ENCODE data around the gene FOXP1. TPM values are rescaled to one million over a fixed set of nuclear protein-coding genes. Genes with fewer than 3 reads are reported as not detected.

Gene FOXP1
- total RNA-seq, 1 experiment from 2014 or later: 22.1 TPM

DNA sequence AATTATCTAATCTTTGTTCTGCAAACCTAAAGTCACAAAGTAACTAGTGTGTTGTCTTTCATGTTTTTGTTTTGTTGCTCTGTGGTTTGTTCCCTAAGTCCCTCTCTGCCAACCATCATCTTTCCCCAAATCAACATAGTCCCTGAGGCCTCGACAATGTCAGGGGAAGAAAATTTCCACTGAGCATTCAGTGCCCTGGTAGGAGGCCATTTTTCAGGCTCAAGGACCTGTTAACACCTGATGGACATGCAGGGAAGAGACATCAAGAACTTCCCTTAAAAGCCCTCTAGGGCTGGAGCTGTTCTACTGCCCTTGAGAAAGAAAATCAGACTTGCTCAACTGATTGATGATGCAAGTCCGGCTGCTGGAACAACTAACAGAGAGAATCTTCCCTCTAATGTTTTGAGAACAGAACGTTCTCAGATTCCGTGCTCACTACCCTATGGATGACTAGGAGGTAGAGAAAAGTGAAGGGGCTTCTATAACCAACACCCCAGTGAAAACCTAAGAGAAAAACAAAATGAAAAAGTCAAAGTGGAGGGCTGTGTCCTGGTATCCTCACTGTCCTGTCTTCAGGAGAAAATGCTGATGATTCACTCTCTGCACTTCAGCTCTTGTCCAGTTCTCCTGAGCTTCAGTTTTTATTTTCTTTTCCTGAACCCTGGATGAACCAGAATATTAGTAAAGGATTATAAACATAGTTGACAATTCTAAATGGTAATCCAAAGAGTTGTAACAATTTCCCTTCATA is 373.1 kb downstream of the FOXP1 start:
- no peaks in the 10 kb centered on the region for H3K27me3 ChIP-seq (replicated peaks)
- H3K36me3 ChIP-seq: no peaks in the 10 kb centered on the region
- H3K9me3 ChIP-seq (replicated peaks): no peaks in the 10 kb centered on the region
- H3K4me1 ChIP-seq (replicated peaks): peaks cover 31% of the 10 kb centered on the region
- H3K27ac ChIP-seq: no peak overlapping the region
- H3K4me3 ChIP-seq: no peak overlapping the region
- DNase-seq (ENCODE audit: low read depth in 1 of 2, low spot score in 2 of 2): no peak

DNA sequence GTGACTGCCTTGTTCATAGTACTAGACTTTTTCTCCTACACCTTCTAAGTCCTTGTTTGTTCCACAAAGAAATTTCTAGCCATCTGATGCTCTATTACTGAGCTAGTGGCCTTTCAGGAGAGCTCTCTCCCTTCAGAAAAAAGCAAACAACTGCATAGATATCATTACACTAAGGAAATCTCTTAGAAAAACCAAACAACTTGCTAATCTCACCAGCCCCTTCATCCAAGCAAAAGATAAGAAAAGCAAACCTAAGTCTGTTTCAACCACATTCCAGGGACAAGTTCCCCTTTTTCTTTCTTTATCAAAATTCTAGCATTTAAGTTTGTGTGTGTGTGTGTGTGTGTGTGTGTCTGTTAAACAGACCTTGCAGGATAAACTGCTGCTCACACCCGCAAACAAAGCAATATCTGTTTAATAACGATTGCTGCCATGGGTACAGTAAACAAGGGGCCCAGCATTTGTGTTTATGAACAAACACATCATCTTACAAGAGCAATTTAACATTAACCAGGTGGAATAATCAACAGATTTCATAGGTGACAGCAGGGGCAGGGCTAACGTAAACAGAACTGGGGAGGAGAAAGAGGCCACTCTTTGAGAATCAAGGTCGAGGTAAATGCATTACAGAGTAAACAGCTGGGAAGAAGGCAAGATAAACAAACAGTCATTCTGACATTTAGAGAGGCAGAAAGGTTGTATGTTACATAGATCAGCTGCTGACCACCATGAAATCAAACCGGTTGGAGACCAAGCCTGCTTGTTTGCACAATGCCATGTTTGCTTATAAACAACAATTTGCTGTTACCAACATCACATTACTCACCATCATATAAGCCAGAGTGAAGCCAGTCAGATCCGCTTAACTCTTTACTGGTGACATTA is 375.1 kb downstream of the FOXP1 start:
- H3K27me3 ChIP-seq (replicated peaks): no peaks in the 10 kb centered on the region
- peak overlapping the region; percentile 48 for H3K27ac ChIP-seq
- H3K9me3 ChIP-seq (replicated peaks): no peaks in the 10 kb centered on the region
- peaks cover 31% of the 10 kb centered on the region for H3K4me1 ChIP-seq (replicated peaks)
- no peaks in the 10 kb centered on the region for H3K36me3 ChIP-seq
- peak; percentile 51 to 56 for DNase-seq (ENCODE audit: low read depth in 1 of 2, low spot score in 2 of 2)
- H3K4me3 ChIP-seq: no peak overlapping the region

DNA sequence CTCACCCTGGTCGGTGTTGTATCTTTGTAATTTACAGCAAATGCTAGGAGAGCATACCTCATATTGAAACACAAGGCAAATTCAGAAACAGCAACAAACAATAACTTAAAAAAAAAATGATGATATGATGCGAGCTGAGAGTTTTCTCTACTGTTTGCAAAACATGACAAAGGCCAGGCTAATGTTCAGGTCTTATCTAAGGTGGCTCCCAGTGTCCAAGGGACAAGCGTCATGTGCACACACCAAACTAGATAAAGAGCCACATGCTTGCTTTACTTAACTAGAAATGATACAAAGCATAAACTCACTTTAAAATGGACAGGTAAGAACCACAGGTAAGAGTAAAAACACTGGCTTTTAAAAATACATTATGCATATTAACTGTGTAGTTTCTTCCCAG is 375.9 kb downstream of the FOXP1 start:
- H3K36me3 ChIP-seq: no peaks in the 10 kb centered on the region
- DNase-seq (ENCODE audit: low read depth in 1 of 2, low spot score in 2 of 2): no peak
- H3K4me1 ChIP-seq (replicated peaks): peaks cover 31% of the 10 kb centered on the region
- H3K27ac ChIP-seq: no peak overlapping the region
- no peaks in the 10 kb centered on the region for H3K9me3 ChIP-seq (replicated peaks)
- H3K4me3 ChIP-seq: no peak overlapping the region
- H3K27me3 ChIP-seq (replicated peaks): no peaks in the 10 kb centered on the region

DNA sequence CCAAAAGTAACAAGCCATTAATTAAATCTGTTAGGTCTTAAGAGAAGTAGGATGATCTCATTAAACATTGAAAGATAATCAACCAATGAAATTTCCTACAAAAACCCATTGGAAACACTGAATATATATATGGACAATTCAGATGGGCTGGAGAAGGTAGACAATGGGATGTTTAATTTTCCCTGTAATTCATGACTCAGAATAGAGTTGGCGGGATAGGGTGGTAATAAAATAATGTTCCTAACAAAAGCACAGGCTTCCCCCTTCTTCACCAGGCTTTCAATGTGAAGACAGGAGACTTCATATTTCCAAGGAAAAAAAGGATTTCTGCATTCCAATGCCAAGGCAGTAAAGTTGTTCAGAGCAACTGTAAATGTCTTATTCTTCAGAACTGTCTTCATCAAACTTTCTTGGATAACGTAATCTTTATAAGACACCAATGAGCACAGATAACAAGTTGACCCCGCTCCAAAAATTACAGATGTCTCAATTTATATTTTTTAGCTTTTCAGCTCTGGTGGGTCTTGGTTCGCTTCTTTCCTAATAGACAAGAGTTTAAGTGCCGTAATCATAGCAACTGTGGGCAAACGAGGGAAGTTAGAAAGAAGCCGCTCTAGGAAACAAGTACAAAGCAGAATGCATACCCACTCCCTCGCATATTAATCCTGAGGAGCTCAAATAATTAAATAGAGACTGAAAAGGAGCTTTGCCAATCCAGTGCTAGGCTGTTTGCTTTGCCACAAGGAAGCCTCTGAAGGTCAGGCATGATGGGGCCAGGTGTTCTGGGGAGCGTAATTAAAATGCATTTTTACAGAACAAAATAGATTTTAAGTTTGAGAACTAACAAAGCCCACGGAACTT is 377.0 kb downstream of the FOXP1 start:
- no peak overlapping the region for H3K27ac ChIP-seq
- peaks cover 31% of the 10 kb centered on the region for H3K4me1 ChIP-seq (replicated peaks)
- H3K4me3 ChIP-seq: no peak overlapping the region
- no peaks in the 10 kb centered on the region for H3K27me3 ChIP-seq (replicated peaks)
- H3K9me3 ChIP-seq (replicated peaks): no peaks in the 10 kb centered on the region
- no peaks in the 10 kb centered on the region for H3K36me3 ChIP-seq
- DNase-seq (ENCODE audit: low read depth in 1 of 2, low spot score in 2 of 2): peak in 1 of 2 experiments; percentile 16

DNA sequence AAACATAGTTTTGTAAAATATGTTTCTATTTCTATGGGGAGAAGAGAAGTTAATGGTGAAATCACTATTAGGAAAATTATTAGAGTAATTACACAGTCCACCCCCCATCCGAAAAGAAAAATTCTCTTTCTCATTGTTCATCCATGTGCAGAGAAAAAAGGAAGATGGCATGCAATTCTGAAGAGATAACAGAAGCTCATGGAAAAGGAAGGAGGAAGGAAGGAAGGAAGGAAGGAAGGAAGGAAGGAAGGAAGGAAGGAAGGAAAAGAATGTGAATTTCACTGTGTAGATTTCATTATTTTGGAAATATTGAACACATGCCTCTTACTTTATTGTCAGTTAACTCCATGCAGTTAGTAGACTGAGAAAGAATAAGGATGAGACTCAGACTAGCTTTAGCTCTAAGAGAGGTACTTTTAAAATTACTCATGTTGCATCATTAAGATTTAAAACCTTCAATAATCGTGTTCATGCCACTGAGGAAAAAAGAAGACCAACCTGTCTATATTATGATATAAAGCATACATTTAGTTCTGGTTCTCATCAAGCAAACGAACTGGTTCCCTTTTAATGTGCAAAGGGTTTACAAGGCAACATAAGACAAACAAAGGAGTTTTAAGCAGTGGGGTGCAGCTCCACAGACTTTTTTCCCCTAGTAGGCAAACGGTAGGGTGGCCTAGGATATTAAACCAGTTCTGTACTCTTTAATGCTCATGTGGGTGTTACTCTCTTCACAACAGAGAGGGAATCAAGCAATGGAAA is 379.6 kb downstream of the FOXP1 start:
- DNase-seq (ENCODE audit: low read depth in 1 of 2, low spot score in 2 of 2): no peak
- no peaks in the 10 kb centered on the region for H3K9me3 ChIP-seq (replicated peaks)
- no peaks in the 10 kb centered on the region for H3K36me3 ChIP-seq
- no peak overlapping the region for H3K27ac ChIP-seq
- no peaks in the 10 kb centered on the region for H3K27me3 ChIP-seq (replicated peaks)
- peaks cover 20% of the 10 kb centered on the region for H3K4me1 ChIP-seq (replicated peaks)
- H3K4me3 ChIP-seq: no peak overlapping the region

DNA sequence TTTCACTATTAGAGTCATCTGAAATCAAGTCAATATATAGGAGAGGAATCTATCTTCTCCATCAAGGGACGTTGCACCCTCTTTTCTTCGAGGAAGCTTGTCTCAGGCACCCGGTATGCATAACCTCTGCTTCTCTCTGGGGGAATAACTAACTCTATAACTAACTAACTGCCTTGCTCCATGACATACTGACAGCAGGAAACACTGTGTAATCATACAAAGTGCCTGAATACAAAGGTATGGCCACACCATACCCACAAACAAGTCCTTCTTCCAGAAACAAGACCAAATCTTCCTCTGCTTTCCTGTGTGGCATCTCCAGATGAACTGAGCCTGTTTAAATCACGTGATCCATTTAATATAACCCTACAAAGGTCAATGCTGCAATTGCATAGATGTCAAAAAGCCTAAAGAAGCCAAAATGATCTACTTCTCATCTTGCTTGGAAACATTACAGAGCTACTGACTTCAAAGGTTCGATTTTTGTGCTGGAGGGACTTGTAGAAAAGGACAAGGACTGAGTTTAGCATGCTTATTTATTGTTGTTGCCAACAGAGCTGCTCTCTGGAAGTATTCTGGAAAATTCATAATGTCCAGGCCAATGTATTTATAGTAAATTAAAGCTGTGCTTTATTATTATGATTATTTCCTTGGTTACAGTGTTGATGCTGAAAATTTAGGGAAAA is 380.5 kb downstream of the FOXP1 start:
- Histone ChIP-seq H3K4me3 (no peak overlapping the region), H3K4me1 (replicated peaks) (peaks cover 11% of the 10 kb centered on the region), H3K9me3 (replicated peaks) (no peaks in the 10 kb centered on the region), H3K36me3 (no peaks in the 10 kb centered on the region), H3K27me3 (replicated peaks) (no peaks in the 10 kb centered on the region), H3K27ac (no peak overlapping the region)
- no peak for DNase-seq (ENCODE audit: low read depth in 1 of 2, low spot score in 2 of 2)

DNA sequence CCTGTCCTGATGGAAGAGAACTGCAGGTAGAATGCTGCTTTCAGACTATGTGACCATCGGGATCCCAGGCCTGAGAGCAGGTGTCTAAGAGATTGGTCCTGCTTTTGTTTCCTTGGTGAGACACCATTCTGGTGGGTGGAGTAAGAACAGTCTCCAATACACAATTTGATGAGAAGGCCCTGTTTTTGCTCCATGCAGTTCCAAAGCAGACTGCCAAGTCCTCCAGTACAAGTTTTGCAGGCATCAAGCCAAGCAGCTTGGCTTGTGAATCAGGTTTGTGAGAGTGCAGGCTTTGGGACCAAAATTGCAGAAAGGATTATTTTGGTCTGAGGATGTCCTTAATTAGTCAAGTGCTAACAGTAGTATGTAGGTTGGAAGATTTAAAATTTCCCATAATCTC is 381.6 kb downstream of the FOXP1 start:
- no peak for DNase-seq (ENCODE audit: low read depth in 1 of 2, low spot score in 2 of 2)
- Histone ChIP-seq H3K27me3 (replicated peaks) (no peaks in the 10 kb centered on the region), H3K4me1 (replicated peaks) (peaks cover 9% of the 10 kb centered on the region), H3K9me3 (replicated peaks) (no peaks in the 10 kb centered on the region), H3K27ac (no peak overlapping the region), H3K4me3 (no peak overlapping the region), H3K36me3 (no peaks in the 10 kb centered on the region)

DNA sequence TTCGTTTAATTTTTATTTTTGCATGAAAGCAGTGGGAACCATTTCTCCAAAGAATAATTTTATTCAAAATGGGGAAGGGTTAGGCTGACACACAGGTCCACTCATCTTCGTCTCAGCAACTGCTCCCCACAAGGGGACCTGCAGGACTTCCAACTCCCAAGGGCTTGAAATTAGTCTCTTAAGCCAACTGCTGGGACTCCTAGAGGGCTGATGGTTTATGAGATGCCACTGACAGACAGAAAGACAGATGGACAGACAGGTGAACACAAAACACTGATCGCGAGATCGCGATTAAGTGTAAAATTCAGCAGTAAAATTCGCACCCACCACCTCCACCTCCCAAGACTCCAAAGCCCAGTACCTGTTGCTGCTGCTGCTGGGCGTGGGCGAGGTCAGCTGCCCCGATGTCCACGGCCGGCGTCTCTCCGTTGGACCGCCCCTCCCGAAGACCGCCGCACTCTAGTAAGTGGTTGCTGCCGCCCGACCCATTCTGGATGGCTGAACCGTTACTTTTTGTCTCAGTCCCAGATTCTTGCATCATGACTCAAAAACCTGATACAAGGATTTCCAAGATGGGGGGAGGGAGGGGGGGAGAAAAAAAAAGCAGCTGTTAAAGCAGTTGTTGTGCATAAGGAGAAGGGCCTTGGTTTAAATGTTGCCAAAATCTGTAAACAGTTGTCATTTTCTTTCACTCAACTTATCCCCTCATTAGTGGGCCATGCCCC is 385.5 kb downstream of the FOXP1 start:
- DNase-seq (ENCODE audit: low read depth in 1 of 2, low spot score in 2 of 2): no peak
- Histone ChIP-seq H3K4me1 (replicated peaks) (peaks cover 31% of the 10 kb centered on the region), H3K9me3 (replicated peaks) (no peaks in the 10 kb centered on the region), H3K27ac (no peak overlapping the region), H3K27me3 (replicated peaks) (no peaks in the 10 kb centered on the region), H3K36me3 (no peaks in the 10 kb centered on the region), H3K4me3 (no peak overlapping the region)

DNA sequence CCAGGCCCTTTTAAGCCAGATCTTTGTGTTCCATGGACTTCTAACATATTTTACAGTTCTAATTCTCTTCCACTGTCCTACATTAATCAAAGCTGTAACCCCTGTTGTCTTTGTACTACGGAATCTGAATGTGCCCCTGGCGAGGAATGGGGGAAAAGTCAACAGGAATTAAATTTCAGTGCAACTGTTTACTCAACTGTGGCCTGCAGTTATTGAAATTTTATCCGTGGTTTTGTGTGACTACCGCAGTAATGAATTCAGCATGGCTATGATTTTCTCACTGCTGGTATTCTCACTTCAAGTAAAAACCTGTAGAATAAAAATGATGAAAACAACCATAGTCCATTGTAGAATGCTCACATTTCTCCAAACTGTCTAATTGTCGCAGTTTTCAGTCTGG is 388.0 kb downstream of the FOXP1 start:
- Histone ChIP-seq H3K4me1 (replicated peaks) (peaks cover 31% of the 10 kb centered on the region), H3K36me3 (no peaks in the 10 kb centered on the region), H3K27ac (peak overlapping the region; percentile 16; the same call in 1 of the 2 replicates), H3K27me3 (replicated peaks) (no peaks in the 10 kb centered on the region), H3K4me3 (no peak overlapping the region), H3K9me3 (replicated peaks) (no peaks in the 10 kb centered on the region)
- DNase-seq (ENCODE audit: low read depth in 1 of 2, low spot score in 2 of 2): peak; percentile 50 to 65

DNA sequence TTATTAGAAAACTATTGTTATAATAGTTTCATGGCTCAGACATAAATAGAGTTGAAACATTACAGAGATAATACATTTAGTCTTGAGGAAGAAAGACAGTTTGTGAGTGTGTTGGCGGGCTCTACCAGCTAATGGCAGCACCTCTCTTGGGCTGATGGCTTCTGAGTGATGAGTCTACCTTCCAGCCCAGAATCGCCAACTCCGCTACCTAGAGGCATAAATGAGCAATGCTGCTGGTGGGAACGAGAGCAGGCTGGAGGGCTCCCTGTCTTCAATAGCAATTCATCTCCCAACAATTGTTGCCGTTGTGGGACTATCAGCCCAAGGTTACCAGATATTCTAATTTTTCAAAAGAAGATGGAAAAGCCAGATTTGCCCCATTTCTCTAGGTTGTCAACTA is 388.7 kb downstream of the FOXP1 start:
- Histone ChIP-seq H3K9me3 (replicated peaks) (no peaks in the 10 kb centered on the region), H3K4me1 (replicated peaks) (peaks cover 31% of the 10 kb centered on the region), H3K36me3 (no peaks in the 10 kb centered on the region), H3K27ac (no peak overlapping the region), H3K27me3 (replicated peaks) (no peaks in the 10 kb centered on the region), H3K4me3 (no peak overlapping the region)
- DNase-seq (ENCODE audit: low read depth in 1 of 2, low spot score in 2 of 2): no peak

DNA sequence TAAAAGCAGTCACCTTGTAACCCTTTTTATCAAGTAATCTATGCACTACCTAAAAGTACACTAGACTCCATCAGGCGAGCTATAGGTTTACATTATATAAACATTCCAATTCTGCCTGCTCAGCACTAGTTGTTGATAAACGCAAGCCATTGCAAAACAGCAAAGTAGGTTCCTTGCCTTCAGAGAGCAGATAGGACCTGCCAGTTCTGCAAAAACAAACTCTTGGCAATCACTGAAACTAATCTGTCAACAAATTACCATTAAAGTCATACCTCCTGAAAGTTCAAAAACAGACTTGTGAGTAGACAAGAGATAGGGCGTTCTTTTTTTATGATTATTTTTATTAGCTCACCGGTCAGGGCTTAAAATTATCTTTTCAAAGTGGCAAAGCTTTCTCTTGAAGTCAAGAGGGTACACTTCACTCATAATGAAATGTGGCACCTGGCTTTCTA is 392.5 kb downstream of the FOXP1 start:
- Histone ChIP-seq H3K27me3 (replicated peaks) (no peaks in the 10 kb centered on the region), H3K27ac (no peak overlapping the region), H3K4me1 (replicated peaks) (peaks cover 23% of the 10 kb centered on the region), H3K36me3 (no peaks in the 10 kb centered on the region), H3K4me3 (no peak overlapping the region), H3K9me3 (replicated peaks) (no peaks in the 10 kb centered on the region)
- DNase-seq (ENCODE audit: low read depth in 1 of 2, low spot score in 2 of 2): no peak

DNA sequence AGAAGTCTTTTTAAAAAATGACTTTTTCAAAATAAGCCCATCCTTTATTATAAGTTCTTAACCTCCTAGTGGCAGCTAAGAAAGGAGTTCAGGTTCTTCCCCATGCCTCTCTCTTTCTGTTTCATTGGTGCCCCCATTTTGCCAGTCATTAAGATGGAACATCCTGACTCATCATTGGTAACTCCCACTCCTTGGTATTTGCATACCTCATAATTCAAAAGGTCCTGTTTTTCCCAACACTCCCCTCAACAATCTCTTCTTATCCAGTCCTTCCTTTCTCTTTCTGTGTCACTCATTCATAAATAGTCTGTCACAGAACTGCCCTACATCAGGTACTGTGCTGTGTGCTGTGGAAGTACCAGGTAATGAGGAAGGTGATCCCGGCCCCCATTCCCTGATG is 394.0 kb downstream of the FOXP1 start:
- Histone ChIP-seq H3K36me3 (no peaks in the 10 kb centered on the region), H3K4me3 (no peak overlapping the region), H3K4me1 (replicated peaks) (peaks cover 7% of the 10 kb centered on the region), H3K27ac (no peak overlapping the region), H3K9me3 (replicated peaks) (no peaks in the 10 kb centered on the region), H3K27me3 (replicated peaks) (no peaks in the 10 kb centered on the region)
- no peak for DNase-seq (ENCODE audit: low read depth in 1 of 2, low spot score in 2 of 2)
